Fibroblast of the aortic adventitia (primary cell): ENCODE data around the gene MBOAT1. TPM values are rescaled to one million over a fixed set of nuclear protein-coding genes. Genes with fewer than 3 reads are reported as not detected.
"Not testable (repeated sequence)": the region's sequence is repeated elsewhere in the genome, so short reads cannot be mapped to it uniquely, and the experiment has no call there.

Experiments used
- DNase-seq: peaks from one replicate; pipeline ENCODE4 v3.0.0-alpha.2; 2010; ENCODE audit warnings: low read depth
- H3K4me3 ChIP-seq: 2 replicates; pipeline ENCODE4 v1.5.1; 2011; ENCODE audit warnings: low read depth, mild to moderate bottlenecking, control low read depth, low read length, moderate library complexity
- total RNA-seq: library from RNA; depleted of rRNA; stranded (reverse); fragments of >200 nt; gene quantifications from 2 replicates; pipeline ENCODE4 v1.2.3, GENCODE V29; 2012; ENCODE audit warnings: low replicate concordance
- TF ChIP-seq, protein P1 (sequence below): IDR thresholded peaks from 2 replicates; pipeline ENCODE4 v1.5.1; 2011; ENCODE audit warnings: mild to moderate bottlenecking, low read length, control low read depth, inconsistent platforms; ENCODE audit not compliant: insufficient read depth

The MBOAT1 gene
- total RNA-seq, 1 donor: 5.0 TPM

DNA sequence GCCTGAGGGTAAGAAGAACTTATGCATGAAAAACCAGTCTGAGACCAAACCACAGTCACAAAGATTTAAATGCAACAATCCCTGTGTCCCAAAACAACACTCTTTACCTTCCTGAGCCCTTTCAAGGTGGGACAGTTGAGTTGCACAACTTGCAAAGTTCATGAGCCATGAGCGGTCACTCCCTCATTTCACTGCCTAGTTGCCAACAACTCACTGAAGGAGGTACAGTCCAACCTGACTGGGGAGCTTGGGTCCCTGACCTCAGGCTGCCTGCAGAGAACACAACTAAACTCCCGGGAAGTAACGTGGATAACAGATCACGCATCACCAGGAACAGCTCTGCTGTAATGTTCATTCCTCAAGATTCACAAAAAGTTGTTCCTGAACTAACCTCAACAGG, 69.4 kb downstream of the MBOAT1 start:
- TF ChIP-seq, protein P1, sequence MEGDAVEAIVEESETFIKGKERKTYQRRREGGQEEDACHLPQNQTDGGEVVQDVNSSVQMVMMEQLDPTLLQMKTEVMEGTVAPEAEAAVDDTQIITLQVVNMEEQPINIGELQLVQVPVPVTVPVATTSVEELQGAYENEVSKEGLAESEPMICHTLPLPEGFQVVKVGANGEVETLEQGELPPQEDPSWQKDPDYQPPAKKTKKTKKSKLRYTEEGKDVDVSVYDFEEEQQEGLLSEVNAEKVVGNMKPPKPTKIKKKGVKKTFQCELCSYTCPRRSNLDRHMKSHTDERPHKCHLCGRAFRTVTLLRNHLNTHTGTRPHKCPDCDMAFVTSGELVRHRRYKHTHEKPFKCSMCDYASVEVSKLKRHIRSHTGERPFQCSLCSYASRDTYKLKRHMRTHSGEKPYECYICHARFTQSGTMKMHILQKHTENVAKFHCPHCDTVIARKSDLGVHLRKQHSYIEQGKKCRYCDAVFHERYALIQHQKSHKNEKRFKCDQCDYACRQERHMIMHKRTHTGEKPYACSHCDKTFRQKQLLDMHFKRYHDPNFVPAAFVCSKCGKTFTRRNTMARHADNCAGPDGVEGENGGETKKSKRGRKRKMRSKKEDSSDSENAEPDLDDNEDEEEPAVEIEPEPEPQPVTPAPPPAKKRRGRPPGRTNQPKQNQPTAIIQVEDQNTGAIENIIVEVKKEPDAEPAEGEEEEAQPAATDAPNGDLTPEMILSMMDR: no peak
- no peak overlapping the region for H3K4me3 ChIP-seq
- no peak for DNase-seq

DNA sequence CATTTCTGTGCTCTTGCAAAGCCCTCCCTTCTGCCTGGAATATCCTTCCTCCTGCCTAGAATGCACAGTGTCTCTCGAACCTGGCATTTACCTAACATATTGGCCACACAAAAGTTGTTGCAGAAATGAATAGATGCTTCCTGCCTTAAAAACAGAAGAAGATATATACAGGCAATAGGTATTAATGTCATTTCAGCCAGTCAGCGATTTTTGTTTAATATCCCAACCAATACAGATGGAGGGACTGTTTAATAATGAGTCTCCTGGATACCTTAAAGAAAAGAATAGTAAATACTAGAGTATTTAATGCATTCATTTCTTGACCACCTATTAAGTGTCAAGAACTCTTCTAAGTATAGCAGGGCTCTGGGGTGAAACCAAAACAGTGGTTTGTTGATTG, 70.3 kb downstream of the MBOAT1 start:
- no peak overlapping the region for H3K4me3 ChIP-seq
- DNase-seq: no peak
- TF ChIP-seq, protein P1: no peak

DNA sequence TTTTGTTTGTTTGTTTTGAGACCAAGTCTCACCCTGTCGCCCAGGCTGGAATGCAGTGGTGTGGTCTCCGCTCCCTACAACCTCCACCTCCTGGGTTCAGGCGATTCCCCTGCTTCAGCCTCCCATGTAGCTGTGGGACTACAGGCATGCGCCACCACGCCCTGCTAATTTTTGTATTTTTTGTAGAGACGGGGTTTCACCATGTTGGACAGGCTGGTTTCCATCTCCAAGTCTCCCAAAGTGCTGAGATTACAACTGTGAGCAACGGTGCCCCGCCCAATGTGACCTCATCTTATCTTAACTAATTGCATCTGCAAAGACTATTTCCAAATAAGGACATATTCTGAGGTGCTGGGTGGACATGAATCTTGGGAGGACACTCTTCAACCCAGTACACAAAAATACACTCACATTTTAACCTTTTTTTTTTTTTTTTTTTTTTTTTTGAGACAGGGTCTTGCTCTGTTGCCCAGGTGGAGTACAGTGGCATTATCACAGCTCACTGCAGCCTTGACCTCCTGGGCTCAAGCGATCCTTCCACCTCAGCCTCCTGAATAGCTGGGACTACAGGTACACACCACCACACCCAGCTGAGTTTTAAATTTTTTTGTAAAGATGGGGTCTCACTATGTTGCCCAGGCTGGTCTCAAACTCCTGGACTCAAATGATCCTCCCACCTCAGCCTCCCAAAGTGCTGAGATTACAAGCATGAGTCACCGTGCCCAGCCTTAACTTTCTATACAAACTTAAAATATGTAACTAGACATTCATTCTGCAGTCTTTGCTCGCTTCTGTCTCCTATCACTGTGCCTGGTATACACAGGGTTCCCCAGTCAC, 72.9 kb downstream of the MBOAT1 start:
- not testable (repeated sequence) for H3K4me3 ChIP-seq, DNase-seq

DNA sequence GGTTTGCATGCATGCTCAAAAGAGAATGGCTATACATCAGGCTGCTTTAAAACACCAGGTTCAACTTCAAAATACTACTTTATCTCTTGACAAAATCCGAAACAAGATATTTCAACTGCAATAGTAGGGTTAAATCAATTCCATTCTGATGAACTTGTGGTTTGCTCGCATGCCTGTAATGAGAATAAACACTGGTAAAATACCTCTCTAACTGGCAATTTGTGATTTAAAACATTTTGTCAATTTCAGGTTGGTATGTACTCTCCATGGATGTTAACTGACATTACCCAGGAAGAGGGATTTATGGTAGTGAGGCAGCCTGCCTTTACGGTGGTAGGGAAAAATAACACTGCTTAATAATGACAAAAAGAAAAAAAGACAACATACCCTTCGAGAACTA, 74.4 kb downstream of the MBOAT1 start:
- no peak for DNase-seq
- no peak overlapping the region for H3K4me3 ChIP-seq
- TF ChIP-seq, protein P1: no peak

DNA sequence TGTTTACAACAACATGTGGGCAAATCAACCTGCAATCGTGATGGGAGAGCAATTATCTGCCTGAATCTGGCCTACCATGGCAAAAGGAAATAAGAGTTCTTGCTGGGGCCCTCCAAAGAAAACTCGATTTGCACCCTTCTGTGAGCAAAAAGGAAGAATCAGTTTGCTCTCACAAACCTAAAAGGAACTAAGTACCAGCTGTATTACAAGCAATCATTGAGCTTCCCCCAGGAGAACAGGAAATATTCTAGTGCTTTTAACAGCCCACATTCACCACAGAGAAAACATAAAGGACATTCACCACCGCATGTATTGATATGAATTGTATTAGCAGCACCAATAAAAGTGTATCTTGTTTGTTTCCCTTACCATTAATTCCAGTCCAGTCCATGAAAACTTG, 75.0 kb downstream of the MBOAT1 start:
- DNase-seq: no peak
- TF ChIP-seq, protein P1: no peak
- H3K4me3 ChIP-seq: no peak overlapping the region

DNA sequence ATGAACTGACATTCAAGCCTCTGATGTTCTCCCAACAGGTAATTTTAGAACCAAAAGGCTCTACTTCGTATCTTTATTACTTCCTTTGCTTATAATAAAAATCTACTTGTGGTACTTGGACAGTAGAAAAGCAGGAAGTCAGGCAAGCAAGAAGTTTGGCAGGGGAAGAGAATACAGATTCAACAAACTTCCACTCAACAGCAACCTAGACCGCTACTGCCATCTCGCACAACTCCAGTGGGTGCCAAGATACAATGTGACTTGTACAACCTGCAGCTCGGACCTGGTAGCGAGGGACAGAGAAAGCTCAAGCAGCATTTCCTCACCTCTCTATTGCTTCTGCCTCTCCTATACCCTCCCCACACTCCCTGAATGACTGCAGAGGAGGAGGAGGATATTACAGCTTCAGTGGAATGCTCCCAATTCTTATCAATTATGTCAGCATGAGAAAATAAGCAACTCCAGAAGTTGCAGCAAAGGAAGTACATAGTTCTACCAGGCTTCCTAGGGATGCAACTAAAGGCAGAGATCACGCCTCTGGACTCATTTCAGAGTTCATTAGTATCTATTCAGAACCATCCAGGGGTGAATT, 76.5 kb downstream of the MBOAT1 start:
- H3K4me3 ChIP-seq: no peak overlapping the region
- TF ChIP-seq, protein P1: no peak
- no peak for DNase-seq

DNA sequence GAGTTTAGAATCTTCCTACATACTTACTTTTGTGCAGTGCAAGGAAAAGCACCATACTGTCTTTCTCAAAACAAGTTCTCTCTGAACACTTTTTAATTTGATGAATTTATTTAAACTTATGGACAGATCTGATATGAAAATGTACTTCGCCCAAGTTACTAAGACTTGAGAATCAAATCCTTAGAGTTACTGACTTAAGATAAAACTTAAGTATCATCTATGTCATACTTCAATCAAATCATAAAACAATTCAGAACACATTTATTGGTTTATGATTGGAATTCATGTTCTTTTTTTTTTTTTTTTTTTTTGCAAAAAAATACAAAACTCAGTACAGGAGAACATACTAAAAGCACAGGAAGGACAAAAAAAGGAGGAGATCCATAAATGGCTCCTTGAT, 77.7 kb downstream of the MBOAT1 start:
- TF ChIP-seq, protein P1: no peak
- H3K4me3 ChIP-seq: no peak overlapping the region
- no peak for DNase-seq
